ENCODE results near the gene CHCHD6. TPM values are rescaled to one million over a fixed set of nuclear protein-coding genes. Genes with fewer than 3 reads are reported as not detected.

CHCHD6 gene
- total RNA-seq, 1 donor from 2014 or later = 31.0 TPM

- H3K4me3 Mint-ChIP-seq = no peak overlapping the region
- peaks cover 46% of the 10 kb centered on the region for H3K27me3 Mint-ChIP-seq (ENCODE audit: low read depth)
- DNase-seq (ENCODE audit: low spot score in 2 of 2, unreplicated experiment in 2 of 2) = no peak
- H3K9me3 Mint-ChIP-seq = peaks cover 7% of the 10 kb centered on the region
- peaks cover 23% of the 10 kb centered on the region for H3K4me1 Mint-ChIP-seq
- no peaks in the 10 kb centered on the region for H3K36me3 Mint-ChIP-seq
- TF ChIP-seq CTCF (IDR thresholded peaks at IDR 0.05; ENCODE audit: unreplicated experiment) = no peak
- H3K27ac Mint-ChIP-seq = no peak overlapping the region
Measured at GRCh38 chr3:126676919-126677705, 26.9 kb upstream of the CHCHD6 start.

GRCh38 chr3:126677862-126678503 is 26.1 kb upstream of the CHCHD6 start:
- Mint-ChIP-seq H3K4me3 (no peak overlapping the region), H3K27me3 (ENCODE audit: low read depth) (peaks cover 46% of the 10 kb centered on the region), H3K27ac (no peak overlapping the region), H3K36me3 (no peaks in the 10 kb centered on the region), H3K4me1 (peaks cover 26% of the 10 kb centered on the region), H3K9me3 (peaks cover 7% of the 10 kb centered on the region)
- no peak for TF ChIP-seq CTCF (IDR thresholded peaks at IDR 0.05; ENCODE audit: unreplicated experiment)
- no peak for DNase-seq (ENCODE audit: low spot score in 2 of 2, unreplicated experiment in 2 of 2)

- peaks cover 30% of the 10 kb centered on the region for H3K4me1 Mint-ChIP-seq
- H3K9me3 Mint-ChIP-seq = peaks cover 7% of the 10 kb centered on the region
- H3K4me3 Mint-ChIP-seq = no peak overlapping the region
- peaks cover 46% of the 10 kb centered on the region for H3K27me3 Mint-ChIP-seq (ENCODE audit: low read depth)
- DNase-seq (ENCODE audit: low spot score in 2 of 2, unreplicated experiment in 2 of 2) = no peak
- no peak for TF ChIP-seq CTCF (IDR thresholded peaks at IDR 0.05; ENCODE audit: unreplicated experiment)
- no peaks in the 10 kb centered on the region for H3K36me3 Mint-ChIP-seq
- no peak overlapping the region for H3K27ac Mint-ChIP-seq
Measured at GRCh38 chr3:126678693-126679317, 25.2 kb upstream of the CHCHD6 start.

GRCh38 chr3:126679318-126679751 is 24.7 kb upstream of the CHCHD6 start:
- H3K27me3 Mint-ChIP-seq (ENCODE audit: low read depth) = peaks cover 46% of the 10 kb centered on the region
- H3K4me1 Mint-ChIP-seq = peaks cover 34% of the 10 kb centered on the region
- DNase-seq (ENCODE audit: low spot score in 2 of 2, unreplicated experiment in 2 of 2) = peak; percentile 59 to 92
- H3K9me3 Mint-ChIP-seq = peaks cover 7% of the 10 kb centered on the region
- no peak overlapping the region for H3K27ac Mint-ChIP-seq
- no peak overlapping the region for H3K4me3 Mint-ChIP-seq
- H3K36me3 Mint-ChIP-seq = no peaks in the 10 kb centered on the region
- peak; percentile 98 for TF ChIP-seq CTCF (IDR thresholded peaks at IDR 0.05; ENCODE audit: unreplicated experiment)

GRCh38 chr3:126679831-126680666 is 24.0 kb upstream of the CHCHD6 start:
- Mint-ChIP-seq H3K36me3 (no peaks in the 10 kb centered on the region), H3K27me3 (ENCODE audit: low read depth) (peaks cover 41% of the 10 kb centered on the region), H3K4me1 (peaks cover 36% of the 10 kb centered on the region), H3K27ac (no peak overlapping the region), H3K9me3 (peaks cover under 1% of the 10 kb centered on the region), H3K4me3 (no peak overlapping the region)
- no peak for TF ChIP-seq CTCF (IDR thresholded peaks at IDR 0.05; ENCODE audit: unreplicated experiment)
- DNase-seq (ENCODE audit: low spot score in 2 of 2, unreplicated experiment in 2 of 2) = no peak
